ENCODE results near the gene SEM1. TPM values are rescaled to one million over a fixed set of nuclear protein-coding genes. Genes with fewer than 3 reads are reported as not detected.

SEM1 gene
- polyA plus RNA-seq, 2 of the 4 experiments (the other 2 are of a cell fraction) = 235 to 859 TPM

DNA sequence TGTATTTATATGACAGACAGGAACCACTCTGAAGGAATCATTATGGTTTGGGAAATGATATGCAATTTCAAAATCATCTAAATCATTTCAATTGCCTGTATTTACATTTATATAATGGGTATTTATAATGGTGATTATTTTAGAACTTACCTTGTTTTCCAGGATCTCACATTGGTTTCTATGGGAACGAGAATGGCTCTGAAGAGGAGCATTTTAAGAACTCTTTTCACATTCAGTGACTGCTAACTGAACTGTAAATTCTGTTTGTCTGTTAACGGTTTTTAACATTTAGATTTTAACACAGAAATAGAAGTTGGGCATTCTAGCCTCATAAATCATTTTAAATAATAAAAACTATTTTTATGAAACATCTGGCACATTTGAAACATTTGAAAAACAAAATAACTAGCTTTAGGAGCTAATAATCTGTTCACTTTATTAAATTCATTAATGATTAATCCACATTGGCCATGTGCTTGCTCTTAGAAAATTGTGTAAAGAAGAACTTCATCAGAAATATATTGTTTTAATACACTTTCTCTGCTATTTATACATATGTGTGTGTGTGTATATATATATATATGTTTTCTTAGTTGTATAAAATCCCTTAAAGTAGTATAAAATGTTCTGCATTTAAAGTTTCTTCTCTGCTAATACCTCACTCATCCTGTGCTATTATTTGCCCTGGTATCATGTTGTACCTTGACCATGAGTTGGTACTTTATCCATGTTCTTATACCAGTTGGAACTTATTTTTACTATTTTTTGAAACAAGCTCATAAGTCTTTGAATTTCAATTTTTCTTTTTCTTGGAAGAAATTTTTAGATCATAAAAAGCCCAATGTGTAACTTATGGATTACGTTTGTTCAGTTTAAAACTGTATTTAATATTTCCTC, 8.7 kb upstream of the SEM1 start:
- ATAC-seq = no peak
- CTCF ChIA-PET = no interaction called here
- no peak for FAIRE-seq
- under 1% methylated on average over 3 of the region's 3 CpGs for WGBS (ENCODE audit: missing lambda C conversion rate)
- DNase-seq (ENCODE audit: low read depth in 1 of 2, low spot score in 1 of 2) = no peak
- Histone ChIP-seq H3K4me3 (no peak overlapping the region), H3K4me2 (no peak overlapping the region), H3K9me3 (peaks cover 3% of the 10 kb centered on the region; the same call in 1 of the 3 replicates), H3K4me1 (no peaks in the 10 kb centered on the region), H3K27ac (no peak overlapping the region)
- POLR2A ChIA-PET = no interaction called here
- TF ChIP-seq FOSL2 (IDR thresholded peaks at IDR 0.05) (no peak), FOSL2 (CRISPR knock-in tag; IDR thresholded peaks at IDR 0.05) (no peak), HOXB5 (CRISPR knock-in tag; IDR thresholded peaks at IDR 0.05) (no peak), BHLHE40 (IDR thresholded peaks at IDR 0.05; ENCODE audit: low read depth, low read length) (no peak), RNF2 (IDR thresholded peaks at IDR 0.05; ENCODE audit: borderline replicate concordance, low read depth) (no peak)

DNA sequence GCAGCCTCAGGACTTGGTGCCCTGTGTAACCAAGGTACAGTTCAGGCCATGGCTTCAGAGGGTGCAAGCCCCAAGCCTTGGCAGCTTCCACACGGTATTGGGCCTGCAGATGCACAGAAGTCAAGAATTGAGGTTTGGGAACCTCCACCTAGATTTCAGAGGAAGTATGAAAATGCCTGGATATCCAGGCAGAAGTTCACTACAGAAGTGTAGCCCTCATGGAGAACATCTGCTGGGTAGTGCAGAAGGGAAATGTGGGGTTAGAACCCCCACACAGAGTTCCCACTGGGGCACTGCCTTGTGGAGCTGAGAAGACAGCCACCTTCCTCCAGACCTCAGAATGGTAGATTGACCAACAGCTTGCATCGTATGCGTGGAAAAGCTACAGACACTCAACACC, 3.4 kb upstream of the SEM1 start:
- DNase-seq (ENCODE audit: low read depth in 1 of 2, low spot score in 1 of 2) = no peak
- TF ChIP-seq, protein P1, sequence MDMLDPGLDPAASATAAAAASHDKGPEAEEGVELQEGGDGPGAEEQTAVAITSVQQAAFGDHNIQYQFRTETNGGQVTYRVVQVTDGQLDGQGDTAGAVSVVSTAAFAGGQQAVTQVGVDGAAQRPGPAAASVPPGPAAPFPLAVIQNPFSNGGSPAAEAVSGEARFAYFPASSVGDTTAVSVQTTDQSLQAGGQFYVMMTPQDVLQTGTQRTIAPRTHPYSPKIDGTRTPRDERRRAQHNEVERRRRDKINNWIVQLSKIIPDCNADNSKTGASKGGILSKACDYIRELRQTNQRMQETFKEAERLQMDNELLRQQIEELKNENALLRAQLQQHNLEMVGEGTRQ (IDR thresholded peaks at IDR 0.05) = no peak
- no peak for TF ChIP-seq TFCP2L1 (CRISPR knock-in tag; IDR thresholded peaks at IDR 0.05)
- TF ChIP-seq RARB (CRISPR knock-in tag; IDR thresholded peaks at IDR 0.05) = no peak
- TF ChIP-seq HOXB13 (CRISPR knock-in tag; IDR thresholded peaks at IDR 0.05; ENCODE audit: low read depth) = no peak
- TF ChIP-seq, protein P2, sequence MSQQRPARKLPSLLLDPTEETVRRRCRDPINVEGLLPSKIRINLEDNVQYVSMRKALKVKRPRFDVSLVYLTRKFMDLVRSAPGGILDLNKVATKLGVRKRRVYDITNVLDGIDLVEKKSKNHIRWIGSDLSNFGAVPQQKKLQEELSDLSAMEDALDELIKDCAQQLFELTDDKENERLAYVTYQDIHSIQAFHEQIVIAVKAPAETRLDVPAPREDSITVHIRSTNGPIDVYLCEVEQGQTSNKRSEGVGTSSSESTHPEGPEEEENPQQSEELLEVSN (IDR thresholded peaks at IDR 0.05; ENCODE audit: borderline replicate concordance, low read depth) = no peak
- no peak for TF ChIP-seq HEYL (CRISPR knock-in tag; IDR thresholded peaks at IDR 0.05)
- no peak for TF ChIP-seq ZC3H11A (IDR thresholded peaks at IDR 0.05)
- no peak for TF ChIP-seq NFE2L2 (conservative IDR thresholded peaks at IDR 0.05; ENCODE audit: low read length)
- no peak for TF ChIP-seq NR3C1 (IDR thresholded peaks at IDR 0.05)
- TF ChIP-seq, protein P3, sequence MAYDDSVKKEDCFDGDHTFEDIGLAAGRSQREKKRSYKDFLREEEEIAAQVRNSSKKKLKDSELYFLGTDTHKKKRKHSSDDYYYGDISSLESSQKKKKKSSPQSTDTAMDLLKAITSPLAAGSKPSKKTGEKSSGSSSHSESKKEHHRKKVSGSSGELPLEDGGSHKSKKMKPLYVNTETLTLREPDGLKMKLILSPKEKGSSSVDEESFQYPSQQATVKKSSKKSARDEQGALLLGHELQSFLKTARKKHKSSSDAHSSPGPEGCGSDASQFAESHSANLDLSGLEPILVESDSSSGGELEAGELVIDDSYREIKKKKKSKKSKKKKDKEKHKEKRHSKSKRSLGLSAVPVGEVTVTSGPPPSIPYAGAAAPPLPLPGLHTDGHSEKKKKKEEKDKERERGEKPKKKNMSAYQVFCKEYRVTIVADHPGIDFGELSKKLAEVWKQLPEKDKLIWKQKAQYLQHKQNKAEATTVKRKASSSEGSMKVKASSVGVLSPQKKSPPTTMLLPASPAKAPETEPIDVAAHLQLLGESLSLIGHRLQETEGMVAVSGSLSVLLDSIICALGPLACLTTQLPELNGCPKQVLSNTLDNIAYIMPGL (CRISPR knock-in tag; IDR thresholded peaks at IDR 0.05; ENCODE audit: borderline replicate concordance) = no peak
- TF ChIP-seq FOXS1 (CRISPR knock-in tag; IDR thresholded peaks at IDR 0.05) = no peak
- TF ChIP-seq NPAS2 (CRISPR knock-in tag; IDR thresholded peaks at IDR 0.05; ENCODE audit: borderline replicate concordance) = no peak
- TF ChIP-seq MYC (IDR thresholded peaks at IDR 0.05; ENCODE audit: borderline replicate concordance, low read length) = no peak
- no peak for TF ChIP-seq HOXB5 (CRISPR knock-in tag; IDR thresholded peaks at IDR 0.05)
- no peak for TF ChIP-seq RNF2 (IDR thresholded peaks at IDR 0.05; ENCODE audit: borderline replicate concordance, low read depth)
- TF ChIP-seq MAZ (IDR thresholded peaks at IDR 0.05; ENCODE audit: borderline replicate concordance, low read depth, low read length) = no peak
- TF ChIP-seq FOSL2 (IDR thresholded peaks at IDR 0.05) = no peak
- no peak for TF ChIP-seq FOSL2 (CRISPR knock-in tag; IDR thresholded peaks at IDR 0.05)
- CTCF ChIA-PET = no interaction called here
- Histone ChIP-seq H3K4me2 (no peak overlapping the region), H3K4me3 (no peak overlapping the region), H3K4me1 (peaks cover 7% of the 10 kb centered on the region; the same call in 2 of the 3 replicates), H3K27ac (no peak overlapping the region), H3K9me3 (peaks cover 3% of the 10 kb centered on the region; the same call in 1 of the 3 replicates)
- 30% methylated on average over 3 of the region's 3 CpGs for WGBS (ENCODE audit: missing lambda C conversion rate)
- ATAC-seq = no peak
- no peak for FAIRE-seq
- POLR2A ChIA-PET = no interaction called here

DNA sequence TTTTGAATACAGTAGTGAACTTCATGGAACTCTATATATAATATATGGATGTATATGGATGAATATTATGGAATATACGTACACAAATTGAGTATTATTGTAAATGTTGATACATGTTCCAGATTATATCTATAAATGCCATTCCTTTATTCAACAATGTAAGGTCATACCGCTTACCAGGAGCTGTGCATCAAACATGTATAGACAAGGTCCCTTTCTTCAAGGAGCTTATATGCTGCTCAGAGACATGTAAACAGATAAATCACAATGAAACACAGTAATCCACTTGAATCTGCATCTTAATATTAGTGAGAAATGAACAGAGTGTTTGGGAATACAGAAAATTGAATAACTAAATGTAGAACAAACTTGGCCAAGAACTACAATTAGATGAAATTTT, 898 bp upstream of the SEM1 start:
- H3K4me3 ChIP-seq = no peak overlapping the region; the same call in 2 of the 3 replicates

More for the DNA sequence above, 898 bp upstream of the SEM1 start:
- Histone ChIP-seq H3K9me3 (no peaks in the 10 kb centered on the region), H3K27ac (no peak overlapping the region; a peak in 1 of 6 replicates), H3K4me2 (peak overlapping the region; percentile 74; the same call in 2 of the 3 replicates), H3K4me1 (peaks cover 15% of the 10 kb centered on the region; the same call in 2 of the 3 replicates)
- CTCF ChIA-PET = no interaction called here
- no peak for TF ChIP-seq RCOR1 (IDR thresholded peaks at IDR 0.05; ENCODE audit: low read depth, low read length)
- TF ChIP-seq POLR2AphosphoS2 (conservative IDR thresholded peaks at IDR 0.05; ENCODE audit: low read length) = no peak
- no peak for TF ChIP-seq TP53 (CRISPR knock-in tag; IDR thresholded peaks at IDR 0.05)
- TF ChIP-seq EP300 (IDR thresholded peaks at IDR 0.05) = no peak
- TF ChIP-seq MAZ (IDR thresholded peaks at IDR 0.05; ENCODE audit: borderline replicate concordance, low read depth, low read length) = no peak
- TF ChIP-seq EHMT2 (IDR thresholded peaks at IDR 0.05; ENCODE audit: low read depth) = no peak
- ATAC-seq = no peak
- POLR2A ChIA-PET = no interaction called here
- no peak for DNase-seq (ENCODE audit: low read depth in 1 of 2, low spot score in 1 of 2)
- 78% methylated on average over 2 of the region's 2 CpGs for WGBS (ENCODE audit: missing lambda C conversion rate)
- no peak for FAIRE-seq

All from A549 (cell line).